A673 (cell line): ENCODE data around the gene RHBDF2. TPM values are rescaled to one million over a fixed set of nuclear protein-coding genes. Genes with fewer than 3 reads are reported as not detected.

ENCODE experiments used
- BruUV-seq: library from RNA; stranded (reverse); fragments of 400-500 nt; replicated peaks from 2 replicates; lab custom pipeline; 2021; lab: Mats Ljungman, UMichigan
- CTCF ChIA-PET: fragments of 300-600 bp; sonication (Branson Sonifier 250); formaldehyde crosslinking; loops from one replicate; lab custom pipeline; 2022; ENCODE audit warnings: antibody characterized with exemption; lab: Charles Lee
- POLR2A ChIA-PET: fragments of 300-600 bp; sonication (Branson Sonifier 250); formaldehyde crosslinking; loops from one replicate; lab custom pipeline; 2022; ENCODE audit warnings: antibody characterized with exemption; ENCODE audit not compliant: low non-redundant PET; lab: Charles Lee
- DNase-seq: peaks from one replicate; pipeline ENCODE4 v3.0.0-alpha.2; 2015; ENCODE audit warnings: low spot score
- H3K27ac ChIP-seq: fragments of 200-600 bp; sonication (generic); 2 replicates; pipeline ENCODE4 v1.5.1; 2016; ENCODE audit warnings: mixed run types, low read depth, mild to moderate bottlenecking, mixed read lengths, antibody characterized with exemption, low read length; ENCODE audit not compliant: poor library complexity, severe bottlenecking
- H3K27me3 ChIP-seq: fragments of 200-600 bp; sonication (generic); replicated peaks from 2 replicates; pipeline ENCODE4 v1.6.1; 2017; ENCODE audit warnings: mixed run types, low read depth, mild to moderate bottlenecking, mixed read lengths, antibody characterized with exemption, low read length; ENCODE audit not compliant: insufficient read depth, poor library complexity
- H3K36me3 ChIP-seq: fragments of 200-600 bp; sonication (generic); 2 replicates; pipeline ENCODE4 v1.6.1; 2016; ENCODE audit warnings: mixed run types, mild to moderate bottlenecking, mixed read lengths, antibody characterized with exemption, low read length; ENCODE audit not compliant: insufficient read depth, poor library complexity, severe bottlenecking
- H3K4me1 ChIP-seq: fragments of 200-600 bp; sonication (generic); 2 replicates; pipeline ENCODE4 v1.6.1; 2017; ENCODE audit warnings: mixed run types, mild to moderate bottlenecking, mixed read lengths, antibody characterized with exemption, low read length; ENCODE audit not compliant: insufficient read depth, poor library complexity, severe bottlenecking
- H3K4me3 ChIP-seq: fragments of 200-600 bp; sonication (generic); 2 replicates; pipeline ENCODE4 v1.5.1; 2016; ENCODE audit warnings: low read depth, mixed run types, mild to moderate bottlenecking, mixed read lengths, low read length; ENCODE audit not compliant: poor library complexity, severe bottlenecking
- H3K9me3 ChIP-seq: fragments of 200-600 bp; sonication (generic); 2 replicates; pipeline ENCODE4 v1.6.1; 2016; ENCODE audit warnings: mixed run types, low read depth, mild to moderate bottlenecking, mixed read lengths, antibody characterized with exemption, low read length; ENCODE audit not compliant: poor library complexity, severe bottlenecking
- EZH2 ChIP-seq: fragments of 200-600 bp; sonication (generic); IDR thresholded peaks from 2 replicates; pipeline ENCODE4 v1.6.1; 2017; ENCODE audit warnings: borderline replicate concordance, low read depth, mild to moderate bottlenecking, mixed read lengths, antibody characterized with exemption, low read length; ENCODE audit not compliant: poor library complexity, severe bottlenecking
- intact Hi-C: fragments of 100-400 bp; cut with micrococcal nuclease; formaldehyde crosslinking; loops from one replicate; pipeline ENCODE4 v1.10.0; 2022; ENCODE audit not compliant: unreplicated experiment
- total RNA-seq: library from RNA; stranded (reverse); gene quantifications from 2 replicates; pipeline ENCODE4 v1.2.3, GENCODE V29; 2021
- TF ChIP-seq, protein P1 (sequence below): fragments of 300-800, 200-600 bp; sonication (generic); conservative IDR thresholded peaks from 2 replicates; pipeline ENCODE4 v1.5.1; 2017; ENCODE audit warnings: low read depth, mild to moderate bottlenecking, antibody characterized with exemption, low read length, moderate library complexity, mixed read lengths

Gene RHBDF2
- total RNA-seq, 1 experiment from 2014 or later: 20.4 TPM

DNA sequence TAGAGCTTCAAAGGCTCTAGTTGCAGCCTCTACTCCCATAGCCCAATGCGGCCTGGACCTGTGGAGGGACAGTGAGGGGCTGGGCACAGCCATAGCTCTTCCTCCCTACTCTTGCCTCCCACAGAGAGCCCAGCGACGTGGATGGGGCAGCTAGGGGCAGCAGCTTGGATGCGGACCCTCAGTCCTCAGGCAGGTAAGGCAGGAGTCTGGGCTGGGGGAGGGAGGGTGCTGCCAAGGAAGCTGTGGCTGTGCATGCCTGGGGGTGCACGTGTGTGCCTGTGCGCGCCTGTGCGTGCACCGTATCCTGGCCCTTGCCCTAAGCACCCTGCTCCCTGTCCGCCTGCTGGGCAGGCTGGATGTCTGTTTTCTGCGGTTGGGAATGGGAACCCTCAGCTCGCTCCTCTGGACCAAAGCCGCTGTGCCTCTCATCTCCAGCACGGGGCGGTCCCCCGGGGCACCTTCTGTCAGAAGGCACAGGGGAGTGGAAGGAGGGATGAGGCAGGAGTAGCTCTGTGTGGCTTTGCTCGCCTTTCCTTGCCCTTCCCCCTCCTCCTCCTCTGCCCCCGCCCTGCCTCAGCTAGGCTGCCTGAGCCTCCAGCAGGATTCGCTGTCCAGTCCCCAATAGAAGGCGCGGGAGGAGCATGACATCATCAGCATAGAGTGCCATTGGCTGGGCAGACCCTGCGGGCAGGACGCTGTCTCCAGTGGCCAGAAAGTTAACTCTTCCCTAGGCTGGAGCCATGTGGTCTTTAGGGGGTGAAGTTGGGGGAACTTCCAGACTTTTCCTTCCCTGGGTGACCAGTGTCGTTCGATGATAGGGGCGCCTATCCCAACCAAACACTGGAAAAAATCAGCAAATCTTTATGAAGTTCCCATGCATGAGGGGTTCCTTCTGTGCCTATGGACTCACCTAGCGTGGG is 39.4 kb upstream of the RHBDF2 start:
- peak; percentile 96 for DNase-seq
- Histone ChIP-seq H3K36me3 (no peaks in the 10 kb centered on the region), H3K27ac (no peak overlapping the region), H3K4me3 (no peak overlapping the region), H3K9me3 (no peaks in the 10 kb centered on the region), H3K4me1 (peaks cover 27% of the 10 kb centered on the region), H3K27me3 (peaks cover 5% of the 10 kb centered on the region)
- no TSS peak for BruUV-seq
- ChIA-PET CTCF (interaction anchor here (0.7 to 1.7 kb wide), 2 partner anchors 17 to 19 kb away, joined by 3 to 6 read pairs; no protein-coding TSS in a partner anchor), POLR2A (interaction anchor here (0.6 kb wide), 1 partner anchor 1571 kb away, joined by 5 read pairs; no protein-coding TSS in a partner anchor)
- TF ChIP-seq EZH2: no peak
- TF ChIP-seq, protein P1, sequence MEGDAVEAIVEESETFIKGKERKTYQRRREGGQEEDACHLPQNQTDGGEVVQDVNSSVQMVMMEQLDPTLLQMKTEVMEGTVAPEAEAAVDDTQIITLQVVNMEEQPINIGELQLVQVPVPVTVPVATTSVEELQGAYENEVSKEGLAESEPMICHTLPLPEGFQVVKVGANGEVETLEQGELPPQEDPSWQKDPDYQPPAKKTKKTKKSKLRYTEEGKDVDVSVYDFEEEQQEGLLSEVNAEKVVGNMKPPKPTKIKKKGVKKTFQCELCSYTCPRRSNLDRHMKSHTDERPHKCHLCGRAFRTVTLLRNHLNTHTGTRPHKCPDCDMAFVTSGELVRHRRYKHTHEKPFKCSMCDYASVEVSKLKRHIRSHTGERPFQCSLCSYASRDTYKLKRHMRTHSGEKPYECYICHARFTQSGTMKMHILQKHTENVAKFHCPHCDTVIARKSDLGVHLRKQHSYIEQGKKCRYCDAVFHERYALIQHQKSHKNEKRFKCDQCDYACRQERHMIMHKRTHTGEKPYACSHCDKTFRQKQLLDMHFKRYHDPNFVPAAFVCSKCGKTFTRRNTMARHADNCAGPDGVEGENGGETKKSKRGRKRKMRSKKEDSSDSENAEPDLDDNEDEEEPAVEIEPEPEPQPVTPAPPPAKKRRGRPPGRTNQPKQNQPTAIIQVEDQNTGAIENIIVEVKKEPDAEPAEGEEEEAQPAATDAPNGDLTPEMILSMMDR: no peak
- intact Hi-C loops: no loop called here

DNA sequence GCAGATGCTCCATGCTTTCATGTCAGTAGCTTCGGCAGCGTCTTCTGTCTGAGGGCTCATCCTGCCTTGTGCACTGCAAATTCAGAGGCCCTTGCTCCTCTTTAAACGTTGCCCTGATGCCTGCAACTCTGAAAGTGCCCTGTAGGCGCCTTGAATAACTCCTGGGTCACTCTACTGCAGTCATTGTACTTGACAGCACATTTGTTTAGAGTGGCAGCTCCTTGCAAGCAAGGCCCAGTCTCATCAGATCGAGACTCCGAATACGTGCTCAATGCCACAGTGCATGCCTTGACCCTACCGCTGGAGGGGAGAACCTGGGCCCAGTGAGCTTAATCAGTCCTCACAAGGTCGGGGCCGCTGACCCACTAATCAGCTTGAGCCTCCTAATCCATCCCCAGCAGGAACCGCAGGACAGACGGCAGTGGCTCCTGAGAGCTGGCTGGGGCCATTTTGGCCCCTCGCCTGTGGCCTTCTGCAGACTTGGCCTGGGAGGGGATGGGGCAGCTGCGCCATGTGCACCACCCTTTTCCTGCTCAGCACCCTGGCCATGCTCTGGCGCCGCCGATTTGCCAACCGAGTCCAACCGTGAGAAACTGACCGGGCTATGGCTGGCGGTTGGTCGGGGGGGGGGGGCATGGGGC is 38.5 kb upstream of the RHBDF2 start, which contains the start of gene PRCD:
Gene PRCD, plus strand, starts transcription at position 414 of the 641 bp plus-strand sequence. Its CDS starts 98 bp downstream, at position 512.
- H3K27ac ChIP-seq: no peak within 1 kb of the TSS
- CTCF ChIA-PET: interaction anchor here (0.6 to 1.7 kb wide), 3 partner anchors 16 to 144 kb away, joined by 3 to 8 read pairs (median 6); no protein-coding TSS in a partner anchor
- intact Hi-C loops: no loop called here
- H3K27me3 ChIP-seq: peaks cover 5% of the 10 kb centered on the region
- H3K36me3 ChIP-seq: no peaks in the 10 kb centered on the region
- TF ChIP-seq, protein P1: no peak
- DNase-seq: no peak
- BruUV-seq: no TSS peak
- POLR2A ChIA-PET: interaction anchor here (0.6 kb wide), 1 partner anchor 1570 kb away, joined by 5 read pairs; no protein-coding TSS in a partner anchor
- H3K4me3 ChIP-seq: no peak within 1 kb of the TSS
- H3K9me3 ChIP-seq: no peaks in the 10 kb centered on the region
- peaks cover 26% of the 10 kb centered on the region for H3K4me1 ChIP-seq

DNA sequence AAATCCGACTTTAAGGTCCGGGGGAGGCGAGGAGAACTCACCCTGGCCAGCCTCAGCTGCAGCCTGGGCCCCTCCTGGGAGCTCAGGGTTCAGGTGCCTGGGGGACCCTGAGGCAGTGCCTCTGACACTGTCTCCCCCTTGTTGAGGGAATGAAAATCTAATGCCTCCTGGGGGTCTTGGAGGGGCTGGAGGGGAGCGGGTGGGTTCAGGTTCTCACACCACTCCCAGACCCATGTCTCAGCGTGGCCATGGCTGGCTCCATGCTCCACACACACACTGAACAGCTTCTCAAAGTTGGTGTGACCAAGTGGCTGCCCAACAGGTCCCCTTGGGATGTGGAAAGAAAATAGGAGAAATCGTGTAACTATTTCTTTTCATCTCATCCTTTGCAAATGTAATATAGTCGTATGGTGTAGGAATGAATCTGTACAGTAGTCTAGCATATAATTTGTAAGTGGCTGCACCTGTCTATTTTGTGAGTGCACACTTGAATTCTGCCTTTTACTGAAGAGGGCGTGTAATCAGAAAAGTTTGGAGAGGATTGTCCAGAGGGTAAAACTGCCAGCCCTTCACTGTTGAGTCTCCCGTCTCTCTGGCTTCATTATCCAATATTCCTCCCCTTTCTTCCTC is 37.8 kb upstream of the RHBDF2 start:
- TF ChIP-seq, protein P1: no peak
- TF ChIP-seq EZH2: no peak
- Histone ChIP-seq H3K27ac (no peak overlapping the region), H3K4me3 (no peak overlapping the region), H3K9me3 (no peaks in the 10 kb centered on the region), H3K36me3 (no peaks in the 10 kb centered on the region), H3K27me3 (peaks cover 5% of the 10 kb centered on the region), H3K4me1 (peaks cover 19% of the 10 kb centered on the region)
- BruUV-seq: no TSS peak
- intact Hi-C loops: no loop called here
- ChIA-PET CTCF (no interaction called here), POLR2A (no interaction called here)
- DNase-seq: no peak
